ENCODE data around the gene MLXIPL. TPM values are rescaled to one million over a fixed set of nuclear protein-coding genes. Genes with fewer than 3 reads are reported as not detected.
"Not testable (repeated sequence)": the region's sequence is repeated elsewhere in the genome, so short reads cannot be mapped to it uniquely, and the experiment has no call there.

The MLXIPL gene
- total and polyA plus RNA-seq, 7 donors = 11.1 to 65.2 (median 22.9) TPM

DNA sequence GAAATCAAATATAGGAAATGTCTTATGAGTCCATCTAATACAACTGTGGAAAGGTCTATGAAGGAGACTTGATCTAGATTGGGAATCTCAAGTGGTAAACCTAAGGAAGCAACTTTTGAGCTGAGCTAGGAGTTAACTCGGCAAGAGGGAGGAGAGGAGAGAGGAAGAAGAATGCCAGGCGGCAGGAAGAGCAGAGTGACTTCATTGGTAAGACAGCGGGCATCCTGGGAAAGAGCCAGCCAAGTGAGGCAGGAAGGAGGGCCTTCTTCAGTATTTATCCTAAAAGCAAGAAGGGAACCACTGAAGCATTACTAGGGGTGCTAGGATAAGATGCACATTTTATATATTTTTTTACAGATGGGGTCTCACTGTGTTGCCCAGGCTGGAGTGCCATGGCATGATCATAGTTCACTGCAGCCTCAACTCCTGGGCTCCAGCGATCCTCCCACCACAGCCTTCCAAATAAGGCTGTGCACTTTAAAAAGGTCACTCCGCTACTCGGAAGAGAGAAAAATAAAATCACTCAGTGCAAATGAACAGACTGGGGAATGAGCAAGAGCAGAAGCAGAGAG, 68.8 kb downstream of the MLXIPL start:
- TF ChIP-seq, protein P1, sequence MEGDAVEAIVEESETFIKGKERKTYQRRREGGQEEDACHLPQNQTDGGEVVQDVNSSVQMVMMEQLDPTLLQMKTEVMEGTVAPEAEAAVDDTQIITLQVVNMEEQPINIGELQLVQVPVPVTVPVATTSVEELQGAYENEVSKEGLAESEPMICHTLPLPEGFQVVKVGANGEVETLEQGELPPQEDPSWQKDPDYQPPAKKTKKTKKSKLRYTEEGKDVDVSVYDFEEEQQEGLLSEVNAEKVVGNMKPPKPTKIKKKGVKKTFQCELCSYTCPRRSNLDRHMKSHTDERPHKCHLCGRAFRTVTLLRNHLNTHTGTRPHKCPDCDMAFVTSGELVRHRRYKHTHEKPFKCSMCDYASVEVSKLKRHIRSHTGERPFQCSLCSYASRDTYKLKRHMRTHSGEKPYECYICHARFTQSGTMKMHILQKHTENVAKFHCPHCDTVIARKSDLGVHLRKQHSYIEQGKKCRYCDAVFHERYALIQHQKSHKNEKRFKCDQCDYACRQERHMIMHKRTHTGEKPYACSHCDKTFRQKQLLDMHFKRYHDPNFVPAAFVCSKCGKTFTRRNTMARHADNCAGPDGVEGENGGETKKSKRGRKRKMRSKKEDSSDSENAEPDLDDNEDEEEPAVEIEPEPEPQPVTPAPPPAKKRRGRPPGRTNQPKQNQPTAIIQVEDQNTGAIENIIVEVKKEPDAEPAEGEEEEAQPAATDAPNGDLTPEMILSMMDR (IDR thresholded peaks at IDR 0.05) = no peak
- Histone ChIP-seq H3K36me3 (ENCODE audit: insufficient read depth in 1 of 2, low read depth in 1 of 2) (peaks cover 6 to 40% of the 10 kb centered on the region in 2 donors), H3K9me3 (no peaks in the 10 kb centered on the region), H3K4me3 (peak overlapping the region; percentile 80), H3K27me3 (ENCODE audit: insufficient read depth in 3 of 3, low read length in 2 of 3) (no peaks in the 10 kb centered on the region), H3K4me1 (peaks cover 38% of the 10 kb centered on the region), H3K27ac (peak overlapping the region; percentile 98)
- WGBS, 3 donors = 30 to 44% (median 33%) methylated on average over 6 of the region's 6 CpGs
- ATAC-seq (no peak), DNase-seq (no peak)
- intact Hi-C loops (cut with DNase I) = loop anchor here in 1 of 2 donors (5.0 kb wide), 1 partner anchor 33 kb away; the partner anchor contains the start of gene BAZ1B

- H3K9me3 ChIP-seq; H3K4me3 ChIP-seq; intact Hi-C loops (cut with DNase I); H3K27me3 ChIP-seq (ENCODE audit: insufficient read depth in 3 of 3, low read length in 2 of 3): not testable (repeated sequence)
- H3K27ac ChIP-seq = peak overlapping the region; percentile 58
- H3K4me1 ChIP-seq = peaks cover 18% of the 10 kb centered on the region
- ATAC-seq (peak in 3 of 4 donors; percentile 47 to 79 (median 66)), DNase-seq (peak in 1 of 2 donors; percentile 64)
- 37 to 68% (median 47%) methylated on average over 5 of the region's 5 CpGs for WGBS, 3 donors
- peaks cover 6 to 79% of the 10 kb centered on the region in 2 donors for H3K36me3 ChIP-seq (ENCODE audit: insufficient read depth in 1 of 2, low read depth in 1 of 2)
Observed at GRCh38 chr7:73550093-73550492, 74.2 kb downstream of the MLXIPL start.

DNA sequence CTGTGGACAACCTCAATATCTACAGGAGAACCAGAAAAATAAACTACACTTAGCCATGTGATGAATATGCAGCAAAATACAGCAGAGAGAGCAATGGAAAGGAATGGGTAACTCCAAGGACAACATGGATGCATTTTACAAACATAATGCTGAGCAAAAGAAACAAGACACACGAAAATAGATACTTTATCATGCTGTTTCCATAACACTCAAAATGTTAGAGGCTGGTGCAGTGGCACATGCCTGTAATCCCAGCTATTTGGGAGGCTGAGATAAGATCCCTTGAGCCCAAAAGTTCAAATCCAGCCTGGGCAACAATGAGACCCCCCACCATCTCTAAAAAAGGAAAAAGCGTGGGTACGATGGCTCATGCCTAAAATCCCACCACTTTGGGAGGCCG, 75.1 kb downstream of the MLXIPL start:
- intact Hi-C loops (cut with DNase I) = no loop called here
- peaks cover 6 to 74% of the 10 kb centered on the region in 2 donors for H3K36me3 ChIP-seq (ENCODE audit: insufficient read depth in 1 of 2, low read depth in 1 of 2)
- DNase-seq = no peak
- H3K27me3 ChIP-seq (ENCODE audit: insufficient read depth in 3 of 3, low read length in 2 of 3) = no peaks in the 10 kb centered on the region
- H3K9me3 ChIP-seq = no peaks in the 10 kb centered on the region
- TF ChIP-seq, protein P1 (IDR thresholded peaks at IDR 0.05) = no peak
- no peak overlapping the region for H3K4me3 ChIP-seq
- WGBS, 3 donors = 86 to 93% (median 87%) methylated on average over 4 of the region's 4 CpGs
- ATAC-seq = no peak
- peaks cover 9% of the 10 kb centered on the region for H3K4me1 ChIP-seq
- H3K27ac ChIP-seq = peak overlapping the region; percentile 58

DNA sequence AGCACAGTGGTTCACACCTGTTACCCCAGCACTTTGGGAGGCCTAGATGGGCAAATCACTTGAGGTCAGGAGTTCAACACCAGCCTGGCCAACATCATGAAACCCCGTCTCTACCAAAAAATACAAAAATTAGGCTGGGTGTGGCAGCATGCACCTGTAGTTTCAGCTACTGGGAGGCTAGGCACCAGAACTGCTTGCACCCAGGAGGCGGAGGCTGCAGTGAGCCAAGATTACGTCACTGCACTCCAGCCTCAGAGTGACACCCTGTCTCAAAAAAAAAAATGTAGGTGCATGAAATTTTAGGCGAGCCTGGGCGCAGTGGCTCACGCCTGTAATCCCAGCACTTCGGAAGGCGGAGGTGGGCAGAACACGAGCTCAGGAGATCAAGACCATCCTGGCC, 76.5 kb downstream of the MLXIPL start:
- peaks cover 7% of the 10 kb centered on the region for H3K4me1 ChIP-seq
- DNase-seq = no peak
- WGBS, 3 donors = 87 to 92% (median 90%) methylated on average over 9 of the region's 9 CpGs
- no peak overlapping the region for H3K4me3 ChIP-seq
- no peaks in the 10 kb centered on the region for H3K9me3 ChIP-seq
- H3K27ac ChIP-seq = no peak overlapping the region
- H3K36me3 ChIP-seq (ENCODE audit: insufficient read depth in 1 of 2, low read depth in 1 of 2) = peaks cover 3 to 74% of the 10 kb centered on the region in 2 donors
- ATAC-seq = no peak
- no peaks in the 10 kb centered on the region for H3K27me3 ChIP-seq (ENCODE audit: insufficient read depth in 3 of 3, low read length in 2 of 3)
- TF ChIP-seq, protein P1 (IDR thresholded peaks at IDR 0.05) = no peak
- intact Hi-C loops (cut with DNase I) = no loop called here

GRCh38 chr7:73544678-73545077, 79.6 kb downstream of the MLXIPL start:
- no peak overlapping the region for H3K27ac ChIP-seq
- H3K4me3 ChIP-seq = no peak overlapping the region
- DNase-seq = no peak
- H3K36me3 ChIP-seq (ENCODE audit: insufficient read depth in 1 of 2, low read depth in 1 of 2) = peaks cover 2 to 77% of the 10 kb centered on the region in 2 donors
- ATAC-seq = no peak
- 94 to 97% (median 96%) methylated on average over 2 of the region's 2 CpGs for WGBS, 3 donors
- no peaks in the 10 kb centered on the region for H3K4me1 ChIP-seq
- H3K27me3 ChIP-seq (ENCODE audit: insufficient read depth in 3 of 3, low read length in 2 of 3) = no peaks in the 10 kb centered on the region
- no peaks in the 10 kb centered on the region for H3K9me3 ChIP-seq
- TF ChIP-seq, protein P1 (IDR thresholded peaks at IDR 0.05) = no peak
- intact Hi-C loops (cut with DNase I) = no loop called here

Other genes with a start within 250 kb of the MLXIPL start
- 10 to 100 TPM in 2 of 4 donors, 1 to 10 TPM in 2; 4.0 to 10.7 (median 7.5) TPM for gene FZD9, start 190.7 kb downstream of the MLXIPL start, total RNA-seq
- gene FZD9, start 190.7 kb downstream of the MLXIPL start, polyA plus RNA-seq = 10 to 100 TPM in 2 of 3 donors, 1 to 10 TPM in 1; 10.0 to 20.9 (median 19.1) TPM
- gene BAZ1B, start 102.2 kb downstream of the MLXIPL start, total RNA-seq = 10 to 100 TPM; 39.5 to 49.8 (median 42.3) TPM
- 10 to 100 TPM; 15.7 to 50.6 (median 15.8) TPM for gene BAZ1B, start 102.2 kb downstream of the MLXIPL start, polyA plus RNA-seq
- gene BCL7B, start 66.8 kb downstream of the MLXIPL start, total RNA-seq = 10 to 100 TPM; 55.8 to 96.5 (median 88.1) TPM
- 100 to 1,000 TPM in 2 of 3 donors, 10 to 100 TPM in 1; 88.7 to 130 (median 105) TPM for gene BCL7B, start 66.8 kb downstream of the MLXIPL start, polyA plus RNA-seq
- 10 to 100 TPM; 10.3 to 16.1 (median 11.8) TPM for gene TBL2, start 45.9 kb downstream of the MLXIPL start, total RNA-seq
- 10 to 100 TPM in 1 of 3 donors, 1 to 10 TPM in 2; 8.1 to 15.0 (median 9.6) TPM for gene TBL2, start 45.9 kb downstream of the MLXIPL start, polyA plus RNA-seq
- 1 to 10 TPM in 1 of 4 donors, under 1 TPM in 3; 0.18 to 1.1 (median 0.72) TPM for gene VPS37D, start 43.3 kb upstream of the MLXIPL start, total RNA-seq
- under 1 TPM; 0.29 to 0.72 (median 0.42) TPM for gene VPS37D, start 43.3 kb upstream of the MLXIPL start, polyA plus RNA-seq
- 10 to 100 TPM in 2 of 4 donors, 1 to 10 TPM in 2; 8.7 to 13.9 (median 10.6) TPM for gene DNAJC30, start 58.9 kb upstream of the MLXIPL start, total RNA-seq
- 1 to 10 TPM; 4.3 to 9.8 (median 8.3) TPM for gene DNAJC30, start 58.9 kb upstream of the MLXIPL start, polyA plus RNA-seq
- 10 to 100 TPM; 50.4 to 96.2 (median 83.4) TPM for gene BUD23, start 59.1 kb upstream of the MLXIPL start, total RNA-seq
- gene BUD23, start 59.1 kb upstream of the MLXIPL start, polyA plus RNA-seq = 100 to 1,000 TPM; 106 to 155 (median 149) TPM
- gene STX1A, start 95.1 kb upstream of the MLXIPL start, total RNA-seq = 1 to 10 TPM; 1.9 to 3.6 (median 2.6) TPM
- gene STX1A, start 95.1 kb upstream of the MLXIPL start, polyA plus RNA-seq = 1 to 10 TPM; 2.3 to 5.4 (median 4.2) TPM
- gene ABHD11, start 114.3 kb upstream of the MLXIPL start, total RNA-seq = 10 to 100 TPM in 2 of 4 donors, 1 to 10 TPM in 2; 6.8 to 16.9 (median 11.5) TPM
- gene ABHD11, start 114.3 kb upstream of the MLXIPL start, polyA plus RNA-seq = 10 to 100 TPM in 2 of 3 donors, 1 to 10 TPM in 1; 7.4 to 26.6 (median 14.1) TPM
- under 1 TPM in 1 of 4 donors, not detected in 3; 0.17 TPM for gene CLDN3, start 145.7 kb upstream of the MLXIPL start, total RNA-seq
- gene CLDN3, start 145.7 kb upstream of the MLXIPL start, polyA plus RNA-seq = under 1 TPM in 2 of 3 donors, not detected in 1; 0.04 to 0.16 TPM
- gene CLDN4, start 206.5 kb upstream of the MLXIPL start, total RNA-seq = under 1 TPM in 2 of 4 donors, not detected in 2; 0.15 to 0.16 TPM
- under 1 TPM in 2 of 3 donors, not detected in 1; 0.10 to 0.16 TPM for gene CLDN4, start 206.5 kb upstream of the MLXIPL start, polyA plus RNA-seq
- under 1 TPM in 3 of 4 donors, not detected in 1; 0.24 to 0.84 (median 0.50) TPM for gene METTL27, start 218.0 kb upstream of the MLXIPL start, total RNA-seq
- gene METTL27, start 218.0 kb upstream of the MLXIPL start, polyA plus RNA-seq = under 1 TPM; 0.09 to 0.21 (median 0.11) TPM
- gene TMEM270, start 236.6 kb upstream of the MLXIPL start, total RNA-seq = not detected
- not detected for gene TMEM270, start 236.6 kb upstream of the MLXIPL start, polyA plus RNA-seq